GM13977 (cell line): ENCODE measurements around the gene FAM120AOS.

Experiments used
- DNase-seq: peaks from one replicate; pipeline ENCODE4 v3.0.0; 2012; ENCODE audit warnings: low spot score
- in situ Hi-C: fragments of 300-500 bp; cut with MboI; formaldehyde crosslinking; loops from one replicate; pipeline ENCODE4 v1.12.0; 2022; ENCODE audit warnings: low sequenced_read_pairs, low pct_unique_long_range_greater_than_20kb, mixed read lengths, inconsistent platforms; ENCODE audit not compliant: unreplicated experiment
- TF ChIP-seq, protein P1 (sequence below): IDR thresholded peaks from 2 replicates; pipeline ENCODE4 v1.5.1; 2012; ENCODE audit warnings: mild to moderate bottlenecking, control low read depth; ENCODE audit not compliant: insufficient read depth; ENCODE audit errors: extremely low read depth, missing control alignments

Gene FAM120AOS

DNA sequence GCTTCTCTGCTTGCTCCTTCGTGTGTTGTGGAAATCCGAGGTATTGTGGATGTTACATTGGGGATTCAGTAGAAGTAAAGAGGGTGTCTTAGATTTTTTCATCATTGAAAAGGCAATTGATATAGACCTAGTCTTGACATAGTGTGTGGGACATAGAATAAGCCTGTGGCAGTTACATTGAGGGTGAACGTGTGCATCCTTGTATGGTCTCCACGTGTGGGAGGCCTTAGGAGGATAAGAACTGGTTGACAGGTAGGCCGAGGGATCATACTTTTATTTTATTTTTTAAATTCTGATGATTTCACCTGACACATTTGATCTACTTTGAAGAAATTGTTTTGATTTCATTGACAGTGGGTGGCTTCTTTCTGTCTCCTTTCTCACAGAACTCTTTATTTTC lies 17.0 kb upstream of the FAM120AOS start:
- TF ChIP-seq, protein P1, sequence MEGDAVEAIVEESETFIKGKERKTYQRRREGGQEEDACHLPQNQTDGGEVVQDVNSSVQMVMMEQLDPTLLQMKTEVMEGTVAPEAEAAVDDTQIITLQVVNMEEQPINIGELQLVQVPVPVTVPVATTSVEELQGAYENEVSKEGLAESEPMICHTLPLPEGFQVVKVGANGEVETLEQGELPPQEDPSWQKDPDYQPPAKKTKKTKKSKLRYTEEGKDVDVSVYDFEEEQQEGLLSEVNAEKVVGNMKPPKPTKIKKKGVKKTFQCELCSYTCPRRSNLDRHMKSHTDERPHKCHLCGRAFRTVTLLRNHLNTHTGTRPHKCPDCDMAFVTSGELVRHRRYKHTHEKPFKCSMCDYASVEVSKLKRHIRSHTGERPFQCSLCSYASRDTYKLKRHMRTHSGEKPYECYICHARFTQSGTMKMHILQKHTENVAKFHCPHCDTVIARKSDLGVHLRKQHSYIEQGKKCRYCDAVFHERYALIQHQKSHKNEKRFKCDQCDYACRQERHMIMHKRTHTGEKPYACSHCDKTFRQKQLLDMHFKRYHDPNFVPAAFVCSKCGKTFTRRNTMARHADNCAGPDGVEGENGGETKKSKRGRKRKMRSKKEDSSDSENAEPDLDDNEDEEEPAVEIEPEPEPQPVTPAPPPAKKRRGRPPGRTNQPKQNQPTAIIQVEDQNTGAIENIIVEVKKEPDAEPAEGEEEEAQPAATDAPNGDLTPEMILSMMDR = no peak
- no peak for DNase-seq
- in situ Hi-C loops = no loop called here

DNA sequence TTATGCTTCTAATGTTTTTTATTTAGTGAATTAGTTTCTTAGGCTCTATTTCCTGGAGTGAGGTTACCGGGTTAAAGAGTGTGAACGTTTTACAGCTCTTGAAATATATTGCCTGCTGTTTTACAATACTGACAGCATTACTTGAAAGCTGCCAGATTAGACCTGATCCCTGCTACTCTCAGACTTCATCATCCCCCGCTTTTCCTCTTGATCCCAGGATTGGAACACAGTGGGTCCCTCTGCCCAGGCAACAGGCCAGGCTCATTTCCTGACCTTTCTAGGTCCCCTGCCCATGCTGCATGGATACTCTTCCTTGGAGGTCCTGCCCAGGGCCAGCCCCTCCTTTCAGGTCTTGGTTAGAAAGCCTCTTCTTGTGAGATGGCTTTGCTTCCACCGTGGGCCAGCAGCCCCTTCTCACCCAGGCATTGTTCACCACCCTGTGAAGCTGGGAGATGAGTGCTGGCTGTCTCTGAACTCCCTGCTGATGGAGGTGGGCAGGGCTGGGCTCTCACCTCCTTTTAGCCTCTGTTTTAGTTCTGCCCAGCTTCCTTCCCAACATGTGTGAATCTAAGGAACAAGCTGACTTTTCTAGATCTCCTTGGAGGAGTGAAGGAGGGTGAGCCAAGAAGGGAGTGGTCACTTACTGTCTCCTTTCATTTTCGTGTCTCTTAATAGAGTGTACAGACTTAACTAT lies 15.5 kb upstream of the FAM120AOS start:
- no peak for DNase-seq
- in situ Hi-C loops = no loop called here
- TF ChIP-seq, protein P1 = no peak

DNA sequence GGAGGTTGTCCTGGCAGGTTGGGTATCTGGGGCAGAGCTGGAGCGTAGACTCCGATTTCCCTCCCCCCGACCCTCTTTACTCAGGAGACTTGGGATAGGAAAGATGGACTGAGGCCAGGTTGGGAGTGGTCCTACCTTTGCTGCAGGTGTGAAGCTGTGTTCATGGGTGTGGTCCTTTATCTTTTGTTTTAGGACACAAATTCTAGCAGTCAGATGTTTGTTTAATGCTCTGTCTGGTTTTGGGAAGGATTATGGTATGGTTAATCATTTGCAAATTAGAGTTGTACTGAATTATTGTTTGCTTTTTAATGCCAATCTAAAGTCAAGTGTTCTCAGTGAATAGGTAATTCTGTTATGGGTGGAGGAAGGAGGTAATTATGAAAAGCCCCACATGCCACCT lies 14.1 kb upstream of the FAM120AOS start:
- in situ Hi-C loops = no loop called here

DNA sequence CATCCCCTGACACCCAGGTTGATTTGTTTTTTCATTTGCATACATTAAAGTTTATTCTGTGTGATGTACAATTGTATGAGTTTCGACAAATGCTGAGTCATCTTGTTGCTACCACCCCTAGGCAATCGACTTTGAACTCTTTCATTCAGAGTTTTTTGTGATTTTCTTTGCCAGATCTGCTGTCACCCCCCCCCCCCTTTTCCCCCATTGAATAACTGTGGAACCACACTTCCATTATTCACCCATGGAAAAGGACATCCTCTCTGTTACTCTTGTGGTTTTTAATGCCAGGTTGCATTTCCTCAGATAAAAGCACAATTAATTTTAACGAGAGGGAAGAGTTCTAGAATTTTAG lies 13.7 kb upstream of the FAM120AOS start:
- in situ Hi-C loops = no loop called here
- TF ChIP-seq, protein P1 = no peak
- no peak for DNase-seq

More for the DNA sequence above, 14.1 kb upstream of the FAM120AOS start:
- TF ChIP-seq, protein P1 = no peak
- no peak for DNase-seq

DNA sequence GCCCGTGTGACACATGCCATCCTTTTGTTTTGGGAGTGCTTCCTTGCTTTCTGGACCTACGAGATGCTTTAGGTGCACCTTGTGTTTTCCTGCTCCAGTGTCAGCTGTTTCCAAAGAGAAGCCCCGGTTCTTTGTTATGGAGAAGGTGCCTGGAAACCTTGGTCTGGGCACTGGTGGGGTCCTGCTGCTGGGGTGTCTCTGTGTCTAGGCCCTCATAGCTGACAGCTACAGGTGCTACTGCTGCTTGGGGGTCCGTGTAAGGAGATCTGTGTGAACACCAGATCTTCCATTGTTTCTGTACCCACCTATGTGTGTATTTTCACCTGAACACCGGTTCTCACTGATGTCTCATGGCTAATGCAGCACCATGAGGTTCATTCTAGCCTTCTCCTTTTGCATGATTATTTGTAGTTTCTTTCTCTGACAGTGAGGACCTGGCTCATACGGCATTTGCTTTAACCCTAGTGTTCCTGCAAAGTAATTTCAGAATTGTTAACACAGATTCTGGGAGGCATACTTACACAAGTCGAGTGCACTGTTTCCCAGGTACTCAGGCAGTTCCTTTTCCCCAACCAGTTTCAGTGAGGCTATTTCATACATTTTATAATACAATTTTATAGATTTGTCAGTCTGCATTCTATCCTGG lies 13.2 kb upstream of the FAM120AOS start:
- TF ChIP-seq, protein P1 = no peak
- in situ Hi-C loops = no loop called here
- no peak for DNase-seq

DNA sequence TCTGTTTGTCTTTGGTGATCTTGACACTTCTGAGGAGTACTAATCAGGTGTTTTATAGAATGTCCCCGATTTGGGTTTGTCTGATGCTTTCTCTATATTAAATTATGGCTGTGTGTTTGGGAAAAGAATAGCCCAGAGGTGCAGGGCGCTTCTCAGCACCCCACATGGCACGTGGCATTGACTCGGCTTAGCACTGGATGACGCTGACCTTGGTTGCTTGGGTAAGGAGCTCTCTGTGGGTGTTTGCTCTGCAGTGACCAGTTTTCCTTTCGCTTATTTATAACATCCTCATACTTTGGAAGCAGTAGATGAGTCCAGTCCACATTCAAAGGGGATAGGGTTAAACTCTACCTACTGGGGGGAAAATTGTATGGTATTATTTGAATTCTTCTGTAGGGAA lies 12.5 kb upstream of the FAM120AOS start:
- TF ChIP-seq, protein P1 = no peak
- no peak for DNase-seq
- in situ Hi-C loops = no loop called here
